ENCODE measurements around the gene SCD5.

The SCD5 gene

DNA sequence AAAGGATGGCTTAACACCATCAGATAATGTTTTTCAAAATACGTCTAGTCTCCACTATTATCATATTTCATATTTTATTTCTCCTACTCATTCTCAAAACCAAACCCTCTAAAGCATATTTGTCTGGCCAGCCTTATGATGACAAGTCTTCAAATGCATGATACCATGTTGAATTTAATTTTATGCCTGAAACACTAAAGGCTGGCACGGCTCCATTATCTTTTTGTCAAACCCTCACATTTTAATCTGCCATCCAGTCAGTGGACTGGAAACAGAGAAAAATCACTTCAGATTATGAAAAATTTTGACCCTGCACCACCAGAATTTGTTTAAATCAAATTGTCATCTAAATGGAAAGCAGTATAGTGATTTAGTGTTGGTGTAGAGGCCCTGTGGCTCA, 42.9 kb downstream of the SCD5 start:
- Histone ChIP-seq H3K4me3 (ENCODE audit: low read depth, low read length) (no peak overlapping the region), H3K27ac (ENCODE audit: extremely low read depth, low read depth, low read length) (no peak overlapping the region), H3K4me1 (ENCODE audit: control insufficient read depth, insufficient read depth, low read length) (peaks cover 6% of the 10 kb centered on the region), H3K36me3 (ENCODE audit: control insufficient read depth in 2 of 2, insufficient read depth in 1 of 2, low read length in 2 of 2) (no peaks in the 10 kb centered on the region), H3K9me3 (ENCODE audit: control insufficient read depth, insufficient read depth, low read depth, low read length) (no peaks in the 10 kb centered on the region)
- TF ChIP-seq REPIN1 (tag by site-specific recombination; IDR thresholded peaks at IDR 0.05; ENCODE audit: low read depth): no peak
- no peak for TF ChIP-seq KLF9 (tag by site-specific recombination; IDR thresholded peaks at IDR 0.05; ENCODE audit: low read depth)
- TF ChIP-seq SCRT1 (tag by site-specific recombination; IDR thresholded peaks at IDR 0.05; ENCODE audit: borderline replicate concordance): no peak
- no peak for TF ChIP-seq ZNF501 (tag by site-specific recombination; IDR thresholded peaks at IDR 0.05)
- peak; percentile 16 for TF ChIP-seq ZNF510 (tag by site-specific recombination; IDR thresholded peaks at IDR 0.05; ENCODE audit: insufficient replicate concordance)
- no peak for TF ChIP-seq ZNF76 (tag by site-specific recombination; IDR thresholded peaks at IDR 0.05; ENCODE audit: borderline replicate concordance, low read depth)
- no peak for TF ChIP-seq ZNF785 (tag by site-specific recombination; IDR thresholded peaks at IDR 0.05)
- TF ChIP-seq HOXC10 (CRISPR knock-in tag; IDR thresholded peaks at IDR 0.05): no peak
- ChIA-PET CTCF (no interaction called here), POLR2A (no interaction called here)

DNA sequence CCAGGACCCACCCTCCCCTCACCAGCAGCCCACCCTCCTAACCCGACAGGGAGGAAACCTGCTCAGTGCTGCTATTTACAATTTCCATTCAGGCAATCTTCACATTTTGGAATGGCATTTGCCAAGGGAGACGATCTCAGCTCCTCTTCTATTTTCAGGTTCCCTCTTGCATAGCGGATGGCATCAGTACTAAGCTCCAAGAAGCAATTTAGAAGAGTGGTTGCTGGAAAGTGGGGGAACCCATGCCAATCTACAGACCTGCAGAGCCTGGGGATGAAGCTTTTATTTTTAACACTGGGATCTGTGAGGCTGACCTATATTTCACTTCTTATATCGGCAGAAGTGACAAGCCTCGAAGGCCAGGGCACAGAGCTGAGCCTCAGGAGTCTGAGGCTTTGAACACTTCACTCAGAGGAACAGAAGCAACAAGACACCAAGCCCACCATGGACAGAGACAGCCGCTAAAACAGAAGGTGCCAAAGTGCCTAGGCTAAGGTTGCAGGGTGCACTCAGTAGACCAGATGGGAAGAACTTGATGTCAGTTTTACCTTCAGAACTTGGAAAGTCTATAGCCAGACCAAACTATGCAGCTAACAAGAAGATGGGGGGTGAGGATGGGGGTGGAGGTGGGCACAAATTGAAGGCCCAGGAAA, 44.0 kb downstream of the SCD5 start:
- CTCF ChIA-PET: interaction anchor here (0.6 to 1.0 kb wide), 3 partner anchors 16 to 325 kb away, joined by 3 read pairs; no protein-coding TSS in a partner anchor
- POLR2A ChIA-PET: interaction anchor here (1.1 kb wide), 1 partner anchor 31 kb away, joined by 4 read pairs; no protein-coding TSS in a partner anchor

DNA sequence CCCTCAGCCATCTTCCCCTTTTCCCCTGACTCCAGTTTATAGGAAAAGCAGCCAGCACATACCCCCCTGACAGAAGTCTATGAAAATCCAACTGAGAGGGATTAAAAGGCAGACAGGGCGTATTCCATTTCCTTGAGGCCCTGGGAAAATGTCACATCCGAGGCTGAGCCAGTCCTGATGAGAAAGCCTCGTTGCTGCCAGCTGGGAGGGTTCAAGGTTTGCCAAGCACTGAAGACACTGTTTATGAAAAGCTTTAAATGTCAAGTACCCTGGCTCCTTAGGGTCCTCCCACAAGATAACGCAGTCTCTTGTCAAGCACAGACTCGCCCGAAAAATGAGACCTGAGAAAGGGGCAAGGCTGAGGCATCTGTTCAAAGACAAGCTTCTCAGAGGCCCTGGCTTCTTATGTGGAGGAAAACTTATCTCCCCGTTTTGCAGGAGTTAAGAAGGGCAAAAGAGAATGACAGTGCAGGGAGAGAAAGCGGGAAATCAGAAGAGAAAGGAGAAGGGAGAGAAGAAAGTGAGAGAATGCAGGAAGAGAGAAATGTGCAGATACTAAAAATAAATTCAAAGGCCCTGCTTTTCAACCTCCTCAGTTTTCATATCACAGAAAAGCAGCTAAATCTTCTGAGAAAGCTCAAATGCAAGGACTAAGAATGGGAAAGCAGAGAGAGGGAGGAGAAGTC, 44.7 kb downstream of the SCD5 start:
- no peaks in the 10 kb centered on the region for H3K36me3 ChIP-seq (ENCODE audit: control insufficient read depth in 2 of 2, insufficient read depth in 1 of 2, low read length in 2 of 2)
- H3K27ac ChIP-seq (ENCODE audit: extremely low read depth, low read depth, low read length): peak overlapping the region; percentile 7
- peaks cover 6% of the 10 kb centered on the region for H3K4me1 ChIP-seq (ENCODE audit: control insufficient read depth, insufficient read depth, low read length)
- ChIA-PET CTCF (interaction anchor here (0.6 to 1.0 kb wide), 4 partner anchors 15 to 324 kb away, joined by 3 read pairs; no protein-coding TSS in a partner anchor), POLR2A (interaction anchor here (1.1 kb wide), 1 partner anchor 32 kb away, joined by 4 read pairs; no protein-coding TSS in a partner anchor)
- no peak overlapping the region for H3K4me3 ChIP-seq (ENCODE audit: low read depth, low read length)
- H3K9me3 ChIP-seq (ENCODE audit: control insufficient read depth, insufficient read depth, low read depth, low read length): no peaks in the 10 kb centered on the region
- TF ChIP-seq ZNF555 (tag by site-specific recombination; conservative IDR thresholded peaks at IDR 0.05) (no peak), ZNF768 (tag by site-specific recombination; IDR thresholded peaks at IDR 0.05) (no peak), ZNF600 (tag by site-specific recombination; IDR thresholded peaks at IDR 0.05) (peak; percentile 56; the same call in 1 of the 2 replicates), ZNF629 (tag by site-specific recombination; IDR thresholded peaks at IDR 0.05) (0 out of 2 replicates have a peak, but pooled peaks have one; percentile 18), ZNF133 (tag by site-specific recombination; IDR thresholded peaks at IDR 0.05) (no peak), ZIC2 (tag by site-specific recombination; IDR thresholded peaks at IDR 0.05) (peak; percentile 55), BCL11B (tag by site-specific recombination; IDR thresholded peaks at IDR 0.05; ENCODE audit: low read depth) (no peak), ZBTB48 (tag by site-specific recombination; IDR thresholded peaks at IDR 0.05) (peak; percentile 26; the same call in 1 of the 2 replicates), WT1 (tag by site-specific recombination; IDR thresholded peaks at IDR 0.05) (peak; percentile 64), ZNF366 (tag by site-specific recombination; conservative IDR thresholded peaks at IDR 0.05) (peak; percentile 54; the same call in 1 of the 2 replicates)
- TF ChIP-seq, protein P1, sequence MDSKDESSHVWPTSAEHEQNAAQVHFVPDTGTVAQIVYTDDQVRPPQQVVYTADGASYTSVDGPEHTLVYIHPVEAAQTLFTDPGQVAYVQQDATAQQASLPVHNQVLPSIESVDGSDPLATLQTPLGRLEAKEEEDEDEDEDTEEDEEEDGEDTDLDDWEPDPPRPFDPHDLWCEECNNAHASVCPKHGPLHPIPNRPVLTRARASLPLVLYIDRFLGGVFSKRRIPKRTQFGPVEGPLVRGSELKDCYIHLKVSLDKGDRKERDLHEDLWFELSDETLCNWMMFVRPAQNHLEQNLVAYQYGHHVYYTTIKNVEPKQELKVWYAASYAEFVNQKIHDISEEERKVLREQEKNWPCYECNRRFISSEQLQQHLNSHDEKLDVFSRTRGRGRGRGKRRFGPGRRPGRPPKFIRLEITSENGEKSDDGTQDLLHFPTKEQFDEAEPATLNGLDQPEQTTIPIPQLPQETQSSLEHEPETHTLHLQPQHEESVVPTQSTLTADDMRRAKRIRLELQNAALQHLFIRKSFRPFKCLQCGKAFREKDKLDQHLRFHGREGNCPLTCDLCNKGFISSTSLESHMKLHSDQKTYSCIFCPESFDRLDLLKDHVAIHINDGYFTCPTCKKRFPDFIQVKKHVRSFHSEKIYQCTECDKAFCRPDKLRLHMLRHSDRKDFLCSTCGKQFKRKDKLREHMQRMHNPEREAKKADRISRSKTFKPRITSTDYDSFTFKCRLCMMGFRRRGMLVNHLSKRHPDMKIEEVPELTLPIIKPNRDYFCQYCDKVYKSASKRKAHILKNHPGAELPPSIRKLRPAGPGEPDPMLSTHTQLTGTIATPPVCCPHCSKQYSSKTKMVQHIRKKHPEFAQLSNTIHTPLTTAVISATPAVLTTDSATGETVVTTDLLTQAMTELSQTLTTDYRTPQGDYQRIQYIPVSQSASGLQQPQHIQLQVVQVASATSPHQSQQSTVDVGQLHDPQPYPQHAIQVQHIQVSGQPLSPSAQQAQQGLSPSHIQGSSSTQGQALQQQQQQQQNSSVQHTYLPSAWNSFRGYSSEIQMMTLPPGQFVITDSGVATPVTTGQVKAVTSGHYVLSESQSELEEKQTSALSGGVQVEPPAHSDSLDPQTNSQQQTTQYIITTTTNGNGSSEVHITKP (tag by site-specific recombination; IDR thresholded peaks at IDR 0.05): 0 out of 2 replicates have a peak, but pooled peaks have one; percentile 9

More for the DNA sequence above, 44.0 kb downstream of the SCD5 start:
- TF ChIP-seq ZNF48 (tag by site-specific recombination; IDR thresholded peaks at IDR 0.05): no peak
- TF ChIP-seq ZNF791 (tag by site-specific recombination; IDR thresholded peaks at IDR 0.05): no peak
- no peak for TF ChIP-seq SCRT2 (tag by site-specific recombination; IDR thresholded peaks at IDR 0.05)
- TF ChIP-seq ZNF132 (tag by site-specific recombination; IDR thresholded peaks at IDR 0.05; ENCODE audit: borderline replicate concordance): no peak
- no peak for TF ChIP-seq SP2 (tag by site-specific recombination; IDR thresholded peaks at IDR 0.05)
- TF ChIP-seq, protein P2, sequence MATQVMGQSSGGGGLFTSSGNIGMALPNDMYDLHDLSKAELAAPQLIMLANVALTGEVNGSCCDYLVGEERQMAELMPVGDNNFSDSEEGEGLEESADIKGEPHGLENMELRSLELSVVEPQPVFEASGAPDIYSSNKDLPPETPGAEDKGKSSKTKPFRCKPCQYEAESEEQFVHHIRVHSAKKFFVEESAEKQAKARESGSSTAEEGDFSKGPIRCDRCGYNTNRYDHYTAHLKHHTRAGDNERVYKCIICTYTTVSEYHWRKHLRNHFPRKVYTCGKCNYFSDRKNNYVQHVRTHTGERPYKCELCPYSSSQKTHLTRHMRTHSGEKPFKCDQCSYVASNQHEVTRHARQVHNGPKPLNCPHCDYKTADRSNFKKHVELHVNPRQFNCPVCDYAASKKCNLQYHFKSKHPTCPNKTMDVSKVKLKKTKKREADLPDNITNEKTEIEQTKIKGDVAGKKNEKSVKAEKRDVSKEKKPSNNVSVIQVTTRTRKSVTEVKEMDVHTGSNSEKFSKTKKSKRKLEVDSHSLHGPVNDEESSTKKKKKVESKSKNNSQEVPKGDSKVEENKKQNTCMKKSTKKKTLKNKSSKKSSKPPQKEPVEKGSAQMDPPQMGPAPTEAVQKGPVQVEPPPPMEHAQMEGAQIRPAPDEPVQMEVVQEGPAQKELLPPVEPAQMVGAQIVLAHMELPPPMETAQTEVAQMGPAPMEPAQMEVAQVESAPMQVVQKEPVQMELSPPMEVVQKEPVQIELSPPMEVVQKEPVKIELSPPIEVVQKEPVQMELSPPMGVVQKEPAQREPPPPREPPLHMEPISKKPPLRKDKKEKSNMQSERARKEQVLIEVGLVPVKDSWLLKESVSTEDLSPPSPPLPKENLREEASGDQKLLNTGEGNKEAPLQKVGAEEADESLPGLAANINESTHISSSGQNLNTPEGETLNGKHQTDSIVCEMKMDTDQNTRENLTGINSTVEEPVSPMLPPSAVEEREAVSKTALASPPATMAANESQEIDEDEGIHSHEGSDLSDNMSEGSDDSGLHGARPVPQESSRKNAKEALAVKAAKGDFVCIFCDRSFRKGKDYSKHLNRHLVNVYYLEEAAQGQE (tag by site-specific recombination; IDR thresholded peaks at IDR 0.05): peak; percentile 80
- Histone ChIP-seq H3K4me1 (ENCODE audit: control insufficient read depth, insufficient read depth, low read length) (peaks cover 6% of the 10 kb centered on the region), H3K4me3 (ENCODE audit: low read depth, low read length) (no peak overlapping the region), H3K9me3 (ENCODE audit: control insufficient read depth, insufficient read depth, low read depth, low read length) (no peaks in the 10 kb centered on the region), H3K36me3 (ENCODE audit: control insufficient read depth in 2 of 2, insufficient read depth in 1 of 2, low read length in 2 of 2) (no peaks in the 10 kb centered on the region), H3K27ac (ENCODE audit: extremely low read depth, low read depth, low read length) (no peak overlapping the region)
